CD4-positive, alpha-beta T cell treated with Interferon gamma for 1 hour (primary cell): ENCODE measurements around the gene FTO.
"Not testable (repeated sequence)": the region's sequence is repeated elsewhere in the genome, so short reads cannot be mapped to it uniquely, and the experiment has no call there.

ENCODE experiments used
- DNase-seq: peaks from one replicate; pipeline ENCODE4 v3.0.0-alpha.2; 2020

FTO gene

GRCh38 chr16:53872248-53873221 is 168.6 kb downstream of the FTO start:
- no peak for DNase-seq

GRCh38 chr16:53876811-53877210 is 172.9 kb downstream of the FTO start:
- DNase-seq: no peak

- no peak for DNase-seq
Measured at GRCh38 chr16:53878216-53878615, 174.3 kb downstream of the FTO start.

GRCh38 chr16:53881371-53881770 is 177.4 kb downstream of the FTO start:
- DNase-seq: no peak

- no peak for DNase-seq
Measured at GRCh38 chr16:53882310-53882709, 178.4 kb downstream of the FTO start.

GRCh38 chr16:53884748-53885147 is 180.8 kb downstream of the FTO start:
- DNase-seq: no peak

- DNase-seq: no peak
Measured at GRCh38 chr16:53886482-53887378, 182.8 kb downstream of the FTO start.

- no peak for DNase-seq
Measured at GRCh38 chr16:53888222-53888621, 184.3 kb downstream of the FTO start.

GRCh38 chr16:53890877-53891276 is 186.9 kb downstream of the FTO start:
- not testable (repeated sequence) for DNase-seq

GRCh38 chr16:53891409-53892139 is 187.6 kb downstream of the FTO start:
- DNase-seq: no peak

- no peak for DNase-seq
Measured at GRCh38 chr16:53892155-53892554, 188.2 kb downstream of the FTO start.

GRCh38 chr16:53893731-53894435 is 189.9 kb downstream of the FTO start:
- no peak for DNase-seq

- DNase-seq: no peak
Measured at GRCh38 chr16:53894686-53895085, 190.7 kb downstream of the FTO start.

- DNase-seq: no peak
Measured at GRCh38 chr16:53895433-53895832, 191.5 kb downstream of the FTO start.

- DNase-seq: no peak
Measured at GRCh38 chr16:53895851-53896250, 191.9 kb downstream of the FTO start.

GRCh38 chr16:53896722-53897121 is 192.8 kb downstream of the FTO start:
- DNase-seq: no peak

GRCh38 chr16:53898993-53899392 is 195.0 kb downstream of the FTO start:
- no peak for DNase-seq

GRCh38 chr16:53899431-53899830 is 195.5 kb downstream of the FTO start:
- no peak for DNase-seq

GRCh38 chr16:53900667-53901066 is 196.7 kb downstream of the FTO start:
- DNase-seq: no peak

- DNase-seq: no peak
Measured at GRCh38 chr16:53901408-53901807, 197.5 kb downstream of the FTO start.

GRCh38 chr16:53904533-53904932 is 200.6 kb downstream of the FTO start:
- DNase-seq: no peak

GRCh38 chr16:53905028-53905427 is 201.1 kb downstream of the FTO start:
- no peak for DNase-seq
